HepG2 (cell line): ENCODE data around the gene SMIM14. TPM values are rescaled to one million over a fixed set of nuclear protein-coding genes. Genes with fewer than 3 reads are reported as not detected.

ENCODE experiments used
- ATAC-seq: fragments of 200-7000 bp; cut with Tn5 transposase; 3 replicates; pipeline ENCODE4 v1.9.1; 2020; ENCODE audit warnings: mild to moderate bottlenecking, moderate library complexity
- BruUV-seq: library from RNA; stranded (reverse); fragments of 400-500 nt; replicated peaks from 2 replicates; lab custom pipeline; 2021; lab: Mats Ljungman, UMichigan
- CTCF ChIA-PET: fragments of 300-600 bp; formaldehyde crosslinking; extraction: SDS; loops from one replicate; lab custom pipeline; 2021; ENCODE audit warnings: low total read pairs, inconsistent platforms, low intra/inter-chr PET ratio; lab: Yijun Ruan, JAX
- POLR2A ChIA-PET: fragments of 350-600 bp; sonication (Branson Sonifier 250); formaldehyde crosslinking; loops from one replicate; lab custom pipeline; 2020; ENCODE audit warnings: antibody characterized with exemption, inconsistent platforms; lab: Yijun Ruan, JAX
- DNase-seq: peaks from one replicate; pipeline ENCODE4 v3.0.0-alpha.2; 2015; ENCODE audit warnings: low spot score
- FAIRE-seq: peaks from 3 replicates; lab custom pipeline; 2011; peaks lifted over from hg19 to GRCh38; lab: Jason Lieb, UNC
- H2AFZ ChIP-seq: one replicate; pipeline ENCODE4 v1.6.1; 2011; ENCODE audit warnings: low read length, inconsistent platforms
- H3K27ac ChIP-seq: fragments of 300-600 bp; 3 replicates; pipeline ENCODE4 v1.8.0; 2011; ENCODE audit warnings: mixed run types, mild to moderate bottlenecking, mixed read lengths, low read length, inconsistent platforms; ENCODE audit not compliant: insufficient read depth; ENCODE audit errors: extremely low read length
- H3K27me3 ChIP-seq, 2 experiments: fragments of 200-600 bp in 1 of 2; 2 replicates in 1 of 2; 3 replicates in 1 of 2; pipeline versions ENCODE4 v1.6.0 to v1.8.0; 2011; ENCODE audit warnings: low read length in 2 of 2, mild to moderate bottlenecking in 2 of 2, moderate library complexity in 2 of 2, inconsistent platforms in 1 of 2; ENCODE audit not compliant: insufficient read depth in 2 of 2, control insufficient read depth in 1 of 2
- H3K36me3 ChIP-seq, 2 experiments: fragments of 200-600 bp in 1 of 2; replicated peaks in 1 of 2; 2 replicates in 1 of 2; 3 replicates in 1 of 2; pipeline versions ENCODE4 v1.5.1 to v1.8.0; 2011; ENCODE audit warnings: low read length in 2 of 2, inconsistent platforms in 1 of 2; ENCODE audit not compliant: insufficient read depth in 2 of 2, control insufficient read depth in 1 of 2
- H3K4me1 ChIP-seq: 2 replicates; pipeline ENCODE4 v1.5.1; 2012; ENCODE audit warnings: low read length, inconsistent platforms; ENCODE audit not compliant: insufficient read depth
- H3K4me2 ChIP-seq: 2 replicates; pipeline ENCODE4 v1.6.0; 2011; ENCODE audit warnings: low read depth, low read length, inconsistent platforms
- H3K4me3 ChIP-seq, 3 experiments: fragments of 200-600 bp in 1 of 3; sonication (generic), shearing (Covaris generic) in 1 of 3; replicated peaks in 1 of 3; 2 replicates each; pipeline ENCODE4 v1.5.1; 2011 to 2016; ENCODE audit warnings: low read length in 3 of 3, inconsistent platforms in 2 of 3, low read depth in 2 of 3, mild to moderate bottlenecking in 2 of 3, control low read depth in 1 of 3, mixed read lengths in 1 of 3; ENCODE audit not compliant: insufficient read depth in 1 of 3
- H3K79me2 ChIP-seq: one replicate; pipeline ENCODE4 v1.6.1; 2011; ENCODE audit warnings: low read length, inconsistent platforms; ENCODE audit not compliant: insufficient read depth
- H3K9ac ChIP-seq: 2 replicates; pipeline ENCODE4 v1.6.0; 2011; ENCODE audit warnings: mild to moderate bottlenecking, low read depth, low read length, inconsistent platforms; ENCODE audit not compliant: insufficient read depth
- H3K9me3 ChIP-seq: 2 replicates; pipeline ENCODE4 v1.5.1; 2012; ENCODE audit warnings: mild to moderate bottlenecking, low read length
- H4K20me1 ChIP-seq: 2 replicates; pipeline ENCODE4 v1.6.0; 2011; ENCODE audit warnings: inconsistent platforms, mild to moderate bottlenecking, low read length, moderate library complexity; ENCODE audit not compliant: insufficient read depth
- ADNP ChIP-seq: sonication (generic); formaldehyde crosslinking; IDR thresholded peaks from 2 replicates; pipeline ENCODE4 v1.4.0; 2020; ENCODE audit warnings: missing genetic modification reagents
- AGO1 ChIP-seq: fragments of 200-400 bp; formaldehyde crosslinking; IDR thresholded peaks from 2 replicates; pipeline ENCODE4 v1.6.1; 2017; ENCODE audit warnings: mild to moderate bottlenecking, low read depth, low read length, moderate library complexity; ENCODE audit not compliant: poor library complexity, severe bottlenecking
- ELF4 ChIP-seq: sonication (generic); formaldehyde crosslinking; IDR thresholded peaks from 2 replicates; pipeline ENCODE4 v1.5.0; 2020; ENCODE audit warnings: missing genetic modification reagents, mild to moderate bottlenecking, moderate library complexity, borderline replicate concordance
- HMG20B ChIP-seq: conservative IDR thresholded peaks from 2 replicates; pipeline ENCODE4 v1.6.1; 2016; ENCODE audit warnings: missing genetic modification reagents, missing compliant biosample characterization
- HMGA1 ChIP-seq: sonication (generic); formaldehyde crosslinking; conservative IDR thresholded peaks from 2 replicates; pipeline ENCODE4 v1.4.0; 2020; ENCODE audit warnings: missing genetic modification reagents
- KLF13 ChIP-seq: sonication (generic); formaldehyde crosslinking; IDR thresholded peaks from 2 replicates; pipeline ENCODE4 v1.4.0; 2020; ENCODE audit warnings: mild to moderate bottlenecking, missing genetic modification reagents
- SOX6 ChIP-seq, 2 experiments: fragments of 450-650 bp in 1 of 2; sonication (generic) in 1 of 2; formaldehyde crosslinking in 1 of 2; IDR thresholded peaks; 2 replicates each; pipeline versions ENCODE4 v1.4.0 to v1.6.1; 2017 to 2020; ENCODE audit warnings: antibody characterized with exemption in 1 of 2, mild to moderate bottlenecking in 1 of 2, missing genetic modification reagents in 1 of 2
- TRIM24 ChIP-seq: sonication (generic); formaldehyde crosslinking; IDR thresholded peaks from 2 replicates; pipeline ENCODE4 v1.8.0; 2022; ENCODE audit warnings: mild to moderate bottlenecking, missing genetic modification reagents
- WIZ ChIP-seq: sonication (generic); formaldehyde crosslinking; IDR thresholded peaks from 2 replicates; pipeline ENCODE4 v1.5.1; 2020; ENCODE audit warnings: mild to moderate bottlenecking, missing genetic modification reagents
- ZNF17 ChIP-seq: sonication (generic); formaldehyde crosslinking; IDR thresholded peaks from 2 replicates; pipeline ENCODE4 v1.5.0; 2020; ENCODE audit warnings: mild to moderate bottlenecking, missing genetic modification reagents
- ZNF446 ChIP-seq: sonication (generic); formaldehyde crosslinking; IDR thresholded peaks from 2 replicates; pipeline ENCODE4 v1.5.0; 2020; ENCODE audit warnings: mild to moderate bottlenecking, missing genetic modification reagents
- ZNF589 ChIP-seq: sonication (generic); formaldehyde crosslinking; conservative IDR thresholded peaks from 2 replicates; pipeline ENCODE4 v1.8.0; 2022; ENCODE audit warnings: mild to moderate bottlenecking, moderate library complexity, missing genetic modification reagents
- ZNF598 ChIP-seq: sonication (generic); formaldehyde crosslinking; IDR thresholded peaks from 2 replicates; pipeline ENCODE4 v1.5.1; 2020; ENCODE audit warnings: mild to moderate bottlenecking, missing genetic modification reagents, borderline replicate concordance
- ZNF605 ChIP-seq: sonication (generic); formaldehyde crosslinking; IDR thresholded peaks from 2 replicates; pipeline ENCODE4 v1.8.0; 2022; ENCODE audit warnings: mild to moderate bottlenecking, missing genetic modification reagents
- ZNF660 ChIP-seq: sonication (generic); formaldehyde crosslinking; IDR thresholded peaks from 2 replicates; pipeline ENCODE4 v1.5.1; 2020; ENCODE audit warnings: mild to moderate bottlenecking, low read depth, missing genetic modification reagents, borderline replicate concordance
- ZNF75D ChIP-seq: sonication (generic); formaldehyde crosslinking; IDR thresholded peaks from 2 replicates; pipeline ENCODE4 v1.8.1; 2023; ENCODE audit warnings: missing genetic modification reagents, mild to moderate bottlenecking, borderline replicate concordance
- WGBS: methylation state at CpG from one replicate; pipeline ENCODE4 v1.1.6; 2017; ENCODE audit warnings: low lambda C conversion rate; 5-methylcytosine and 5-hydroxymethylcytosine counted together
- in situ Hi-C: cut with HindIII; loops from 2 replicates; pipeline ENCODE4 v1.10.0; 2017; ENCODE audit warnings: low pct_unique_long_range_greater_than_20kb; ENCODE audit not compliant: extremely low pct_ligation_motif_present
- intact Hi-C: fragments of 100-400 bp; cut with micrococcal nuclease; formaldehyde crosslinking; loops from one replicate; pipeline ENCODE4 v1.10.0; 2022; ENCODE audit not compliant: unreplicated experiment
- polyA plus RNA-seq, 8 experiments: library from polyadenylated mRNA; depleted of rRNA in 3 of 8; stranded (reverse) in 7 of 8; unstranded in 1 of 8; fragments of >200 nt; fragmentation: Illumina TruSeq in 4 of 8; extraction: Trizol in 4 of 8; gene quantifications; 2 replicates each; pipeline versions ENCODE4 v1.2.1 to v1.2.3, GENCODE V29; 2011 to 2016; ENCODE audit warnings: low read depth in 4 of 8, missing spikeins in 1 of 8, mixed read lengths in 1 of 8; ENCODE audit not compliant: insufficient read depth in 1 of 8
- total RNA-seq, 5 experiments: library from RNA; depleted of rRNA; stranded (reverse); fragments of >200 nt; fragmentation: Illumina TruSeq; extraction: Trizol; gene quantifications; 2 replicates each; pipeline ENCODE4 v1.2.3, GENCODE V29; 2016; ENCODE audit warnings: low read depth in 1 of 5
- TF ChIP-seq, protein P1 (sequence below): IDR thresholded peaks from 2 replicates; pipeline ENCODE4 v1.6.1; 2018; ENCODE audit warnings: missing genetic modification reagents
- TF ChIP-seq, protein P2 (sequence below): IDR thresholded peaks from 2 replicates; pipeline ENCODE4 v1.6.1; 2016; ENCODE audit warnings: mild to moderate bottlenecking
- TF ChIP-seq, protein P3 (sequence below): sonication (generic); formaldehyde crosslinking; IDR thresholded peaks from 2 replicates; pipeline ENCODE4 v1.5.1; 2020; ENCODE audit warnings: missing genetic modification reagents, mild to moderate bottlenecking, borderline replicate concordance

The SMIM14 gene
- total and polyA plus RNA-seq, 2 of the 13 experiments (the other 11 are each of a cell fraction or from before 2014, with no cell fraction given) = 16.3 to 28.1 TPM

DNA sequence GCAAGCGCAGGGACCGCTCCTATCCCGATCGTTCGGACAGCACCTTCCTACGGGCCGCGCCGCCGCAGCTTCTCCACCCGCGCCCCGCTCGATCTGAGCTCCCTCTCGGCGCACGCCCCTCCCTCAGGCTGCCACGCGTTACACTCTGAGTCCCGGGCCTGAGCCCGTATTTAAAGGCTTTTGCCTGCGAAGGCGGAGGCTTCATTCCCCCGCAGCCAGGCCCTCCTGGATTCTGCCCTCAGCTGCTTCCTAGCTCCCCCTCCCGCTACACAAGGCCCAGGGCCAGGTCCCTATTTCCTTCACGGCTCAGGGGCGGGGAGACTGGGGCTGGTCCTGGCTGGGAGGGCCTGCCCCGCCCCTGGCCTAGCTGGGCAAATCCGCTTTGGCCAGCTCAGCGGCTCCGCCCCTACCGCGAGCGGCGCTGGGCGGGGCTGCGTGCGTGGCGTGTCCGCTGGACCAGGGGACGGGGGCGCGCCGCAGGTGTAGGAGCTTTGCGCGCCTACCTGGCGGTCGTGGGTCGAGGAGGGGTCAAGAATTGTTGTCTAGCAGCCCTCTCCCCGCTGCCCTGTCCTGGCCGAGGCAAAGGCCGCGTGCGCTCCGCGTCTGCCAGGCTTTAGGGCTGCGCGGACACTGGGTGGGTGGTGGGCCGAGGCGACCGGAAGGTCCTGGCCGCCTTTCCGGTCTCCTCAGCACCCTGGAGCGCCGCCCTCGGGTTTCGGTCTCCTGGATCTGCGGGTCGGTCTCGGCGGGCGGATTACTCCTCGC is 111.2 kb downstream of the SMIM14 start, which contains the start of gene UGDH:
Gene UGDH, minus strand, starts transcription at position 144 of the 765 bp plus-strand sequence. CDS start 5,927 bp downstream, outside the sequence.
- H3K4me2 ChIP-seq = peak within 1 kb of the TSS; percentile 80
- H3K27ac ChIP-seq = peak within 1 kb of the TSS; percentile 94
- intact Hi-C loops = loop anchor here (1.0 to 2.0 kb wide), 5 partner anchors 12 to 449 kb away; partner anchors contain the start of genes PDS5A and SMIM14
- FAIRE-seq = peak; percentile 83
- peak within 1 kb of the TSS; percentile 99 for H3K9ac ChIP-seq
- ATAC-seq = peak; percentile 89
- BruUV-seq = no TSS peak
- WGBS = 0% methylated on average over 17 of the region's 73 CpGs
- H3K4me1 ChIP-seq = peaks cover 24% of the 10 kb centered on the region
- H2AFZ ChIP-seq = no peak within 1 kb of the TSS
- H3K79me2 ChIP-seq = peaks cover 69% of the 10 kb centered on the region
- CTCF ChIA-PET = no interaction called here
- peaks cover 0 to 4% of the 10 kb centered on the region in 2 experiments; a peak in 1 of 5 replicates for H3K27me3 ChIP-seq
- DNase-seq = peak; percentile 98
- H3K4me3 ChIP-seq = peak within 1 kb of the TSS; percentile 95 to 96 (median 96)
- peaks cover 31% of the 10 kb centered on the region for H4K20me1 ChIP-seq
- POLR2A ChIA-PET = interaction anchor here (0.6 to 1.7 kb wide), 60 partner anchors 9 to 708 kb away, joined by 3 to 75 read pairs (median 5); partner anchors contain the start of genes KLB, LIAS, N4BP2 and RPL9
- peaks cover 3 to 11% of the 10 kb centered on the region in 2 experiments; a peak in 2 of 5 replicates for H3K36me3 ChIP-seq
- in situ Hi-C loops = loop anchor here (5.0 kb wide), 1 partner anchor 110 kb away; the partner anchor contains the start of gene SMIM14
- peaks cover 24% of the 10 kb centered on the region for H3K9me3 ChIP-seq
- TF ChIP-seq AGO1 (peak; percentile 64), ZNF660 (CRISPR knock-in tag) (no peak), ZNF75D (CRISPR knock-in tag) (no peak), HMGA1 (no peak), HMG20B (CRISPR knock-in tag) (no peak), SOX6 (IDR thresholded peaks at IDR 0.05) (no peak), SOX6 (CRISPR knock-in tag; IDR thresholded peaks at IDR 0.05) (peak; percentile 81; the same call in 1 of the 2 replicates), ZNF589 (CRISPR knock-in tag) (peak; percentile 93), ZNF17 (CRISPR knock-in tag) (no peak), ZNF598 (CRISPR knock-in tag) (peak; percentile 5; the same call in 1 of the 2 replicates), TRIM24 (no peak), WIZ (peak; percentile 90), ZNF605 (CRISPR knock-in tag) (peak; percentile 15; the same call in 1 of the 2 replicates), ADNP (CRISPR knock-in tag) (no peak), KLF13 (CRISPR knock-in tag) (no peak; the same call in 1 of the 2 replicates), ZNF446 (CRISPR knock-in tag) (peak; percentile 74; the same call in 1 of the 2 replicates), ELF4 (CRISPR knock-in tag) (no peak; the same call in 1 of the 2 replicates)
- TF ChIP-seq, protein P1, sequence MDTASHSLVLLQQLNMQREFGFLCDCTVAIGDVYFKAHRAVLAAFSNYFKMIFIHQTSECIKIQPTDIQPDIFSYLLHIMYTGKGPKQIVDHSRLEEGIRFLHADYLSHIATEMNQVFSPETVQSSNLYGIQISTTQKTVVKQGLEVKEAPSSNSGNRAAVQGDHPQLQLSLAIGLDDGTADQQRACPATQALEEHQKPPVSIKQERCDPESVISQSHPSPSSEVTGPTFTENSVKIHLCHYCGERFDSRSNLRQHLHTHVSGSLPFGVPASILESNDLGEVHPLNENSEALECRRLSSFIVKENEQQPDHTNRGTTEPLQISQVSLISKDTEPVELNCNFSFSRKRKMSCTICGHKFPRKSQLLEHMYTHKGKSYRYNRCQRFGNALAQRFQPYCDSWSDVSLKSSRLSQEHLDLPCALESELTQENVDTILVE (CRISPR knock-in tag) = peak; percentile 87
- TF ChIP-seq, protein P2, sequence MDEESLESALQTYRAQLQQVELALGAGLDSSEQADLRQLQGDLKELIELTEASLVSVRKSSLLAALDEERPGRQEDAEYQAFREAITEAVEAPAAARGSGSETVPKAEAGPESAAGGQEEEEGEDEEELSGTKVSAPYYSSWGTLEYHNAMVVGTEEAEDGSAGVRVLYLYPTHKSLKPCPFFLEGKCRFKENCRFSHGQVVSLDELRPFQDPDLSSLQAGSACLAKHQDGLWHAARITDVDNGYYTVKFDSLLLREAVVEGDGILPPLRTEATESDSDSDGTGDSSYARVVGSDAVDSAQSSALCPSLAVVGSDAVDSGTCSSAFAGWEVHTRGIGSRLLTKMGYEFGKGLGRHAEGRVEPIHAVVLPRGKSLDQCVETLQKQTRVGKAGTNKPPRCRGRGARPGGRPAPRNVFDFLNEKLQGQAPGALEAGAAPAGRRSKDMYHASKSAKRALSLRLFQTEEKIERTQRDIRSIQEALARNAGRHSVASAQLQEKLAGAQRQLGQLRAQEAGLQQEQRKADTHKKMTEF (CRISPR knock-in tag) = peak; percentile 89
- TF ChIP-seq, protein P3, sequence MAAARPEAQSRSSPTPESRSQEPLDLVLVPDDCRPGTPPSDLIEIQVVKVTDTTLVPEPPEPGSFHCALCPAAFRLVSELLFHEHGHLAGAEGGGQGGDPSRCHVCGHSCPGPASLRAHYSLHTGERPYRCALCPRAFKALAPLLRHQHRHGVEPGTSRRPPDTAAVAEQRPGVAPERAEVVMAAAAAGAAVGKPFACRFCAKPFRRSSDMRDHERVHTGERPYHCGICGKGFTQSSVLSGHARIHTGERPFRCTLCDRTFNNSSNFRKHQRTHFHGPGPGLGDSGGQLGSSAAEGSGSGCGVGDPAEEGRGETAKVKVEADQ (CRISPR knock-in tag) = no peak; the same call in 1 of the 2 replicates
